A549 (cell line): ENCODE results near the gene TBX21. TPM values are rescaled to one million over a fixed set of nuclear protein-coding genes. Genes with fewer than 3 reads are reported as not detected.

Experiments used
- ATAC-seq, 2 experiments: fragments of 200-7000 bp in 1 of 2; fragments of >200 bp in 1 of 2; cut with Nextera tagmentation in 1 of 2; cut with Tn5 transposase in 1 of 2; 3 replicates each; pipeline versions ENCODE4 v1.8.0 to v1.9.1; 2018 to 2020; ENCODE audit warnings: mild to moderate bottlenecking in 1 of 2, moderate library complexity in 1 of 2
- CTCF ChIA-PET: fragments of 300-600 bp; sonication (Branson Sonifier 250); formaldehyde crosslinking; extraction: SDS; loops from one replicate; lab custom pipeline; 2021; ENCODE audit warnings: antibody characterized with exemption, inconsistent platforms; lab: Yijun Ruan, JAX
- POLR2A ChIA-PET: fragments of 350-600 bp; formaldehyde crosslinking; extraction: SDS; loops from one replicate; lab custom pipeline; 2021; ENCODE audit warnings: antibody characterized with exemption, inconsistent platforms; lab: Yijun Ruan, JAX
- DNase-seq, 2 experiments: peaks; one replicate each; pipeline versions ENCODE4 v3.0.0 to v3.0.0-alpha.2; 2011 to 2016; ENCODE audit warnings: low read depth in 1 of 2, low spot score in 1 of 2
- FAIRE-seq: peaks from 2 replicates; lab custom pipeline; 2011; peaks lifted over from hg19 to GRCh38; lab: Jason Lieb, UNC
- H3K27ac ChIP-seq, 2 experiments: fragments of >200 bp; sonication (Bioruptor Twin); formaldehyde crosslinking; 3 replicates each; pipeline ENCODE4 v1.5.1; 2016 to 2017
- H3K4me1 ChIP-seq: fragments of >200 bp; sonication (Bioruptor Twin); formaldehyde crosslinking; 3 replicates; pipeline ENCODE4 v1.6.1; 2016
- H3K4me2 ChIP-seq: fragments of >200 bp; sonication (Bioruptor Twin); formaldehyde crosslinking; 3 replicates; pipeline ENCODE4 v1.6.1; 2016
- H3K4me3 ChIP-seq: fragments of >200 bp; sonication (Bioruptor Twin); formaldehyde crosslinking; 3 replicates; pipeline ENCODE4 v1.5.1; 2016
- H3K9me3 ChIP-seq: fragments of >200 bp; sonication (Bioruptor Twin); formaldehyde crosslinking; 3 replicates; pipeline ENCODE4 v1.6.1; 2016
- ATOH8 ChIP-seq: fragments of 250-450 bp; sonication (Bioruptor Pico); IDR thresholded peaks from 2 replicates; pipeline ENCODE4 v1.5.0; 2020; ENCODE audit warnings: low read depth, mild to moderate bottlenecking, moderate library complexity
- BHLHE40 ChIP-seq: IDR thresholded peaks from 2 replicates; pipeline ENCODE4 v1.6.1; 2012; ENCODE audit warnings: low read depth, low read length, inconsistent platforms
- CBX2 ChIP-seq: fragments of 200-600 bp; sonication (generic); IDR thresholded peaks from 2 replicates; pipeline ENCODE4 v1.6.1; 2016; ENCODE audit warnings: low read depth, mild to moderate bottlenecking, borderline replicate concordance
- E2F6 ChIP-seq: IDR thresholded peaks from 2 replicates; pipeline ENCODE4 v1.6.1; 2012; ENCODE audit warnings: low read depth, borderline replicate concordance
- EHMT2 ChIP-seq: fragments of 200-600 bp; sonication (generic); IDR thresholded peaks from 2 replicates; pipeline ENCODE4 v1.6.1; 2016; ENCODE audit warnings: antibody characterized with exemption, low read depth, mild to moderate bottlenecking, moderate library complexity
- HMGXB4 ChIP-seq: fragments of 250-450 bp; sonication (Bioruptor Pico); IDR thresholded peaks from 2 replicates; pipeline ENCODE4 v1.5.0; 2021; ENCODE audit warnings: mild to moderate bottlenecking, moderate library complexity, borderline replicate concordance
- JUN ChIP-seq, 2 experiments: fragments of >200 bp; sonication (Bioruptor Twin); formaldehyde crosslinking; IDR thresholded peaks; 2 replicates in 1 of 2; 3 replicates in 1 of 2; pipeline ENCODE4 v1.6.1; 2016 to 2017
- MAFK ChIP-seq: fragments of 450-650 bp; IDR thresholded peaks from 2 replicates; pipeline ENCODE4 v1.6.1; 2014; ENCODE audit not compliant: partially characterized antibody
- MAX ChIP-seq: IDR thresholded peaks from 2 replicates; pipeline ENCODE4 v1.6.1; 2012
- MYC ChIP-seq: IDR thresholded peaks from 2 replicates; pipeline ENCODE4 v1.6.1; 2012; ENCODE audit warnings: mild to moderate bottlenecking, inconsistent platforms, low read length, improper control_type of control experiment, borderline replicate concordance
- NFE2L2 ChIP-seq: fragments of 150-350 bp; conservative IDR thresholded peaks from 2 replicates; pipeline ENCODE4 v1.6.1; 2014; ENCODE audit warnings: low read length
- RCOR1 ChIP-seq: fragments of 150-350 bp; IDR thresholded peaks from 2 replicates; pipeline ENCODE4 v1.6.1; 2014; ENCODE audit warnings: antibody characterized with exemption, low read length, low read depth
- TFCP2L1 ChIP-seq: fragments of 250-450 bp; sonication (Bioruptor Pico); IDR thresholded peaks from 2 replicates; pipeline ENCODE4 v1.5.0; 2021; ENCODE audit warnings: mild to moderate bottlenecking
- USF2 ChIP-seq: fragments of 450-650 bp; IDR thresholded peaks from 2 replicates; pipeline ENCODE4 v1.6.1; 2014; ENCODE audit warnings: antibody characterized with exemption
- ZFP36 ChIP-seq: fragments of 450-650 bp; IDR thresholded peaks from 2 replicates; pipeline ENCODE4 v1.6.1; 2014; ENCODE audit warnings: borderline replicate concordance; ENCODE audit not compliant: partially characterized antibody
- ZSCAN20 ChIP-seq: fragments of 250-450 bp; sonication (Bioruptor Pico); IDR thresholded peaks from 2 replicates; pipeline ENCODE4 v1.8.0; 2022; ENCODE audit warnings: mild to moderate bottlenecking, moderate library complexity
- WGBS: methylation state at CpG from one replicate; pipeline ENCODE4 v1.1.6; 2017; ENCODE audit errors: missing lambda C conversion rate; 5-methylcytosine and 5-hydroxymethylcytosine counted together
- polyA plus RNA-seq, 4 experiments: library from polyadenylated mRNA; depleted of rRNA in 3 of 4; stranded (reverse); fragments of >200 nt; fragmentation: RNase III in 1 of 4; extraction: RNeasy Plus Mini Kit Qiagen cat#74134 plus additional on column Dnase treatment in 1 of 4; gene quantifications; 2 replicates in 3 of 4; 3 replicates in 1 of 4; pipeline ENCODE4 v1.2.3, GENCODE V29; 2011 to 2017
- TF ChIP-seq, protein P1 (sequence below): fragments of 200-600 bp; sonication (generic); IDR thresholded peaks from 2 replicates; pipeline ENCODE4 v1.6.1; 2016; ENCODE audit warnings: antibody characterized with exemption, mild to moderate bottlenecking, moderate library complexity
- TF ChIP-seq, protein P2 (sequence below): fragments of >200 bp; sonication (Bioruptor Twin); formaldehyde crosslinking; IDR thresholded peaks from 3 replicates; pipeline ENCODE4 v1.5.1; 2016

The TBX21 gene
- polyA plus RNA-seq, 2 of the 4 experiments (the other 2 are of a cell fraction): not detected

DNA sequence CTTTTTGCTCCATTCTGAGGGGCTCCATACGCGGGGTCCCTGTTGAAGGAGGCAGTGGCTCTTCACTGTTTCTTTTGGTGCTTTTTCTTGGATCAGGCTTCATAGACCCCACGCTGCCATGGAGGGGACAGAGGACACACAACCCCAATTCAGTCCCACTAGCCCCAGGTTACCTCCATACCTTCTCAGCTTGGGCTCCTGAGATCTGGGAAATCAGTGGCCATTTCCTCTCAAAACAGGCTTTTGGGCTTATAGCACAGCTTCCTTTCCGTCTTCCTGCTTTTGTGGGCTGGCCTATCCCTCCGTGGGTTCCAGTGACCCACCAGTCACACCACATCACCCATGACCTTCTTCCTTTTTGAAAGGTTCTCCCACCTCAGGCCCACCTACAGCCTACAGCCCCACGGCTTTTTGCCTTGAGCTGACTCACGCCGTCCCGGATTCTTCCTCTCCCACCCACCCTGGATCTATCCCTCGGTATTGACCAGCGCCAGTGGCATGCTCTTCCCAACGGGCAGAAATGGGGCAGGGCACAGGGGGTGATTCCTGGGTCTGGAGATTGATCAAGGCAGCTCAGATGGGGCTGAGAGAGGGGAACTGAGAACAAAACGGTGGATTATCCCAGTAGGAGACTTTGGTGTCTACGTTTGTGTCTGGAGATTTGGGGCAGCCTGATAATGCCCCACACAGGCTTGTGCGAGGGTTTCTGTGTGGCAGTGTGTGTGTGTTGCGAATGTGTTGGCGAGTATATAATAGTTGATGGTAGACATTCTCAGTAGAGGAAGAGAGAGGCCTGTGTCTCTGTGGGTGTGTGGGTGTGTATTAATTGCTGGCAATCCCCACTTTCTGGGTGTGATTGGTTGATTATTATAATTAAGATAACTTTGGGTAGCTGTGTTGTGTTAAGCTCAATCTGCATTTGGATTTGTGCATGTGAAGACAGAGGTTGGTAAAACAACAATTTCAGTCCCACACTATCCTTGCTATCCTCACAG lies 3.8 kb downstream of the TBX21 start:
- H3K4me2 ChIP-seq: no peak overlapping the region
- ATAC-seq: no peak
- CTCF ChIA-PET: interaction anchor here (0.5 to 11.2 kb wide), 8 partner anchors 11 to 73 kb away, joined by 3 to 87 read pairs (median 6); no protein-coding TSS in a partner anchor

DNA sequence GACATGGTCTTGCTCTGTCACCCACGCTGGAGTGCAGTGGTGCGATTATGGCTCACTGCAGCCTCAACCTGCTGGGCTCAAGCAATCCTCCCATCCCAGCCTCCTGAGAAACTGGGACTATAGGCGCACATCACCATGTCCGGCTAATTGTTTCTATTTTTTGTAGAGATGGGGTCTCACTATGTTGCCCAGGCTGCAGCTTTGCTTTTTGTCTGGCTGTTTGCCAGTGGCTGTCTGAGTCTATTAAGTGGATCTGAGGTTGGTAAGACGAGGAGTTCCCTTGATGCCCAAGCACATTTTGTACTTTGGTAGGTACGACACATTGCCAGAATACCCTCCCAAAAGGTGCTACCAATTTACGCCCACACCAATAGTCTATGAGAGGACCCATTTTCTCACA lies 5.1 kb downstream of the TBX21 start:
- WGBS: 74% methylated on average over 7 of the region's 7 CpGs
- CTCF ChIA-PET: interaction anchor here (2.3 to 11.2 kb wide), 3 partner anchors 39 to 74 kb away, joined by 8 to 87 read pairs (median 38); no protein-coding TSS in a partner anchor
- no peak overlapping the region for H3K4me3 ChIP-seq

More for the DNA sequence above, 3.8 kb downstream of the TBX21 start:
- TF ChIP-seq MYC (no peak), E2F6 (no peak), MAFK (no peak)
- Histone ChIP-seq H3K9me3 (no peaks in the 10 kb centered on the region), H3K4me3 (no peak overlapping the region), H3K4me1 (0 out of 3 replicates have a peak, but pooled peaks cover 4% of the 10 kb centered on the region), H3K27ac (no peak overlapping the region)
- DNase-seq (no peak), FAIRE-seq (no peak)
- WGBS: 65% methylated on average over 16 of the region's 17 CpGs
- POLR2A ChIA-PET: no interaction called here

DNA sequence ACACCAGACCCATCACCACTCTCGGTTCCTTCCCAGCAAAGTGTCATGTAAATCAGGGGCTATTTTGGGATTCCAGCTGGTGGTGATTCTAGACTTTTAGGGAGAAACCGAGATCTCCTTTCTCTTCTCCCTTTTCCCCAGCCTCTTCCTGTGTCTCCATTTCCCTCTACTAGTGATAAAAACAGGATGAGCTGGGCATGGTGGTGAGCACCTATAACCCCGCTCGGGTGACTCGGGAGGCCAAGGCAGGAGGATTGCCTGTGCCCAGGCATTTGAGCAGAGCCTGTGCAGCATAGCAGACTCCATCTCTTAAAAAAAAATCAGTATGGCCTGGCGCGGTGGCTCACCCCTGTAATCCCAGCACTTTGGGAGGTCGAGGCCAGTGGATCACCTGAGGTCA lies 6.1 kb downstream of the TBX21 start:
- FAIRE-seq (no peak), DNase-seq (no peak), ATAC-seq (no peak)
- Histone ChIP-seq H3K9me3 (no peaks in the 10 kb centered on the region), H3K4me2 (no peak overlapping the region), H3K4me3 (no peak overlapping the region), H3K4me1 (no peaks in the 10 kb centered on the region), H3K27ac (no peak overlapping the region)
- CTCF ChIA-PET: interaction anchor here (0.7 to 5.8 kb wide), 5 partner anchors 8 to 321 kb away, joined by 3 to 38 read pairs (median 4); no protein-coding TSS in a partner anchor
- WGBS: 65% methylated on average over 8 of the region's 8 CpGs
- no peak for TF ChIP-seq RCOR1
- TF ChIP-seq, protein P1, sequence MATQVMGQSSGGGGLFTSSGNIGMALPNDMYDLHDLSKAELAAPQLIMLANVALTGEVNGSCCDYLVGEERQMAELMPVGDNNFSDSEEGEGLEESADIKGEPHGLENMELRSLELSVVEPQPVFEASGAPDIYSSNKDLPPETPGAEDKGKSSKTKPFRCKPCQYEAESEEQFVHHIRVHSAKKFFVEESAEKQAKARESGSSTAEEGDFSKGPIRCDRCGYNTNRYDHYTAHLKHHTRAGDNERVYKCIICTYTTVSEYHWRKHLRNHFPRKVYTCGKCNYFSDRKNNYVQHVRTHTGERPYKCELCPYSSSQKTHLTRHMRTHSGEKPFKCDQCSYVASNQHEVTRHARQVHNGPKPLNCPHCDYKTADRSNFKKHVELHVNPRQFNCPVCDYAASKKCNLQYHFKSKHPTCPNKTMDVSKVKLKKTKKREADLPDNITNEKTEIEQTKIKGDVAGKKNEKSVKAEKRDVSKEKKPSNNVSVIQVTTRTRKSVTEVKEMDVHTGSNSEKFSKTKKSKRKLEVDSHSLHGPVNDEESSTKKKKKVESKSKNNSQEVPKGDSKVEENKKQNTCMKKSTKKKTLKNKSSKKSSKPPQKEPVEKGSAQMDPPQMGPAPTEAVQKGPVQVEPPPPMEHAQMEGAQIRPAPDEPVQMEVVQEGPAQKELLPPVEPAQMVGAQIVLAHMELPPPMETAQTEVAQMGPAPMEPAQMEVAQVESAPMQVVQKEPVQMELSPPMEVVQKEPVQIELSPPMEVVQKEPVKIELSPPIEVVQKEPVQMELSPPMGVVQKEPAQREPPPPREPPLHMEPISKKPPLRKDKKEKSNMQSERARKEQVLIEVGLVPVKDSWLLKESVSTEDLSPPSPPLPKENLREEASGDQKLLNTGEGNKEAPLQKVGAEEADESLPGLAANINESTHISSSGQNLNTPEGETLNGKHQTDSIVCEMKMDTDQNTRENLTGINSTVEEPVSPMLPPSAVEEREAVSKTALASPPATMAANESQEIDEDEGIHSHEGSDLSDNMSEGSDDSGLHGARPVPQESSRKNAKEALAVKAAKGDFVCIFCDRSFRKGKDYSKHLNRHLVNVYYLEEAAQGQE: no peak
- no peak for TF ChIP-seq MAX
- TF ChIP-seq ZFP36: no peak
- no peak for TF ChIP-seq ATOH8 (CRISPR knock-in tag)
- no peak for TF ChIP-seq BHLHE40
- no peak for TF ChIP-seq JUN (IDR thresholded peaks at IDR 0.05)
- TF ChIP-seq USF2: no peak
- no peak for TF ChIP-seq ZSCAN20 (CRISPR knock-in tag)
- TF ChIP-seq NFE2L2: no peak
- no peak for TF ChIP-seq CBX2
- TF ChIP-seq TFCP2L1 (CRISPR knock-in tag): no peak
- TF ChIP-seq, protein P2, sequence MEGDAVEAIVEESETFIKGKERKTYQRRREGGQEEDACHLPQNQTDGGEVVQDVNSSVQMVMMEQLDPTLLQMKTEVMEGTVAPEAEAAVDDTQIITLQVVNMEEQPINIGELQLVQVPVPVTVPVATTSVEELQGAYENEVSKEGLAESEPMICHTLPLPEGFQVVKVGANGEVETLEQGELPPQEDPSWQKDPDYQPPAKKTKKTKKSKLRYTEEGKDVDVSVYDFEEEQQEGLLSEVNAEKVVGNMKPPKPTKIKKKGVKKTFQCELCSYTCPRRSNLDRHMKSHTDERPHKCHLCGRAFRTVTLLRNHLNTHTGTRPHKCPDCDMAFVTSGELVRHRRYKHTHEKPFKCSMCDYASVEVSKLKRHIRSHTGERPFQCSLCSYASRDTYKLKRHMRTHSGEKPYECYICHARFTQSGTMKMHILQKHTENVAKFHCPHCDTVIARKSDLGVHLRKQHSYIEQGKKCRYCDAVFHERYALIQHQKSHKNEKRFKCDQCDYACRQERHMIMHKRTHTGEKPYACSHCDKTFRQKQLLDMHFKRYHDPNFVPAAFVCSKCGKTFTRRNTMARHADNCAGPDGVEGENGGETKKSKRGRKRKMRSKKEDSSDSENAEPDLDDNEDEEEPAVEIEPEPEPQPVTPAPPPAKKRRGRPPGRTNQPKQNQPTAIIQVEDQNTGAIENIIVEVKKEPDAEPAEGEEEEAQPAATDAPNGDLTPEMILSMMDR: no peak
- TF ChIP-seq EHMT2: no peak
- no peak for TF ChIP-seq HMGXB4 (CRISPR knock-in tag)
- POLR2A ChIA-PET: no interaction called here

More for the DNA sequence above, 5.1 kb downstream of the TBX21 start:
- no peak for TF ChIP-seq ZSCAN20 (CRISPR knock-in tag)
- TF ChIP-seq, all 56 proteins: peak for 0
- no peak overlapping the region for H3K4me2 ChIP-seq
- FAIRE-seq (no peak), ATAC-seq (no peak), DNase-seq (no peak)
- POLR2A ChIA-PET: no interaction called here
- no peaks in the 10 kb centered on the region for H3K4me1 ChIP-seq
- no peak overlapping the region for H3K27ac ChIP-seq
- no peaks in the 10 kb centered on the region for H3K9me3 ChIP-seq
